ENCODE measurements around the gene RPS16.
"Not testable (repeated sequence)": the region's sequence is repeated elsewhere in the genome, so short reads cannot be mapped to it uniquely, and the experiment has no call there.

RPS16 gene

GRCh38 chr19:39435499-39436349, at the start of gene RPS16:
TSS of gene RPS16 (minus strand) at chr19:39435949. CDS start at chr19:39435895, 54 bp downstream.
- Histone ChIP-seq H3K9me3 (replicated peaks in 1 of 11) (no peaks in the 10 kb centered on the region), H3K27ac (peak within 1 kb of the TSS; percentile 83 to 98 (median 95)), H3K4me1 (peaks cover 27 to 57% (median 53%) of the 10 kb centered on the region in 10 experiments), H3K27me3 (no peaks in the 10 kb centered on the region), H3K36me3 (peaks cover 30 to 47% (median 41%) of the 10 kb centered on the region in 11 experiments), H3K4me3 (peak within 1 kb of the TSS; percentile 89 to 99 (median 96)), H3K4me2 (peak within 1 kb of the TSS; percentile 91 to 98 (median 95)), H3K9ac (peak within 1 kb of the TSS; percentile 94 to 99 (median 97)), H4K20me1 (peaks cover 26 to 49% (median 44%) of the 10 kb centered on the region in 11 experiments; a peak in 21 of 22 replicates)
- no peak for TF ChIP-seq Cebpa-rat (IDR thresholded peaks at IDR 0.05)

- no peak for TF ChIP-seq Cebpa-rat (IDR thresholded peaks at IDR 0.05)
- H3K27me3 ChIP-seq: no peaks in the 10 kb centered on the region
- peaks cover 0 to 66% (median 30%) of the 10 kb centered on the region in 11 experiments; a peak in 16 of 22 replicates for H4K20me1 ChIP-seq
- H3K36me3 ChIP-seq: peaks cover 39 to 66% (median 57%) of the 10 kb centered on the region in 11 experiments
- H3K4me3 ChIP-seq: no peak overlapping the region
- peaks cover 18 to 28% (median 23%) of the 10 kb centered on the region in 10 experiments for H3K4me1 ChIP-seq
- H3K4me2 ChIP-seq: no peak overlapping the region; a peak in 1 of 22 replicates
- no peaks in the 10 kb centered on the region for H3K9me3 ChIP-seq (replicated peaks in 1 of 11)
- H3K9ac ChIP-seq: peak overlapping the region in 7 of 11 experiments; percentile 1 to 46 (median 41); a peak in 7 of 22 replicates
- H3K27ac ChIP-seq: no peak overlapping the region
Observed at GRCh38 chr19:39483141-39483540, 47.4 kb upstream of the RPS16 start.

- Histone ChIP-seq H3K4me2 (peak overlapping the region; percentile 94 to 98 (median 97)), H3K27ac (peak overlapping the region in 10 of 11 experiments; percentile 86 to 94 (median 90); a peak in 21 of 22 replicates), H3K9me3 (replicated peaks in 1 of 11) (no peaks in the 10 kb centered on the region), H3K4me3 (peak overlapping the region; percentile 79 to 98 (median 94)), H3K9ac (peak overlapping the region; percentile 89 to 97 (median 95)), H3K27me3 (no peaks in the 10 kb centered on the region), H4K20me1 (peaks cover 0 to 51% (median 22%) of the 10 kb centered on the region in 11 experiments; a peak in 15 of 22 replicates), H3K4me1 (peaks cover 18 to 28% (median 23%) of the 10 kb centered on the region in 10 experiments), H3K36me3 (peaks cover 30 to 66% (median 54%) of the 10 kb centered on the region in 11 experiments)
- TF ChIP-seq Cebpa-rat (IDR thresholded peaks at IDR 0.05): no peak
Observed at GRCh38 chr19:39481676-39482075, 45.9 kb upstream of the RPS16 start.

- Histone ChIP-seq H4K20me1 (peaks cover 0 to 46% (median 17%) of the 10 kb centered on the region in 11 experiments; a peak in 12 of 22 replicates), H3K9me3 (replicated peaks in 1 of 11) (no peaks in the 10 kb centered on the region), H3K27me3 (no peaks in the 10 kb centered on the region), H3K36me3 (peaks cover 30 to 66% (median 54%) of the 10 kb centered on the region in 11 experiments), H3K4me2 (peak overlapping the region; percentile 94 to 98 (median 97)), H3K4me3 (peak overlapping the region; percentile 79 to 98 (median 94)), H3K4me1 (peaks cover 18 to 28% (median 23%) of the 10 kb centered on the region in 10 experiments), H3K27ac (peak overlapping the region; percentile 78 to 94 (median 90)), H3K9ac (peak overlapping the region; percentile 89 to 97 (median 95))
- TF ChIP-seq Cebpa-rat (IDR thresholded peaks at IDR 0.05): no peak
Observed at GRCh38 chr19:39481229-39481545, 45.4 kb upstream of the RPS16 start.

GRCh38 chr19:39480337-39481228, 44.8 kb upstream of the RPS16 start, which contains the start of gene TIMM50:
TSS of gene TIMM50 (plus strand) at chr19:39480838. CDS start at chr19:39480854, 16 bp downstream.
- H3K36me3 ChIP-seq: peaks cover 30 to 66% (median 54%) of the 10 kb centered on the region in 11 experiments
- no peak for TF ChIP-seq Cebpa-rat (IDR thresholded peaks at IDR 0.05)
- H4K20me1 ChIP-seq: peaks cover 0 to 40% (median 14%) of the 10 kb centered on the region in 11 experiments; a peak in 13 of 22 replicates
- no peaks in the 10 kb centered on the region for H3K27me3 ChIP-seq
- peak within 1 kb of the TSS; percentile 79 to 98 (median 94) for H3K4me3 ChIP-seq
- H3K9ac ChIP-seq: peak within 1 kb of the TSS; percentile 89 to 97 (median 95)
- H3K27ac ChIP-seq: peak within 1 kb of the TSS; percentile 78 to 94 (median 90)
- H3K4me1 ChIP-seq: peaks cover 18 to 28% (median 23%) of the 10 kb centered on the region in 10 experiments
- H3K4me2 ChIP-seq: peak within 1 kb of the TSS; percentile 94 to 98 (median 97)
- H3K9me3 ChIP-seq (replicated peaks in 1 of 11): no peaks in the 10 kb centered on the region

- Histone ChIP-seq H3K4me2 (peak overlapping the region; percentile 80 to 98 (median 97)), H3K27ac (peak overlapping the region; percentile 78 to 94 (median 90)), H3K36me3 (peaks cover 29 to 66% (median 54%) of the 10 kb centered on the region in 11 experiments), H3K4me1 (peaks cover 18 to 28% (median 23%) of the 10 kb centered on the region in 10 experiments), H3K9ac (peak overlapping the region; percentile 89 to 97 (median 95)), H4K20me1 (peaks cover 0 to 34% (median 14%) of the 10 kb centered on the region in 11 experiments; a peak in 12 of 22 replicates), H3K27me3 (no peaks in the 10 kb centered on the region), H3K9me3 (replicated peaks in 1 of 11) (no peaks in the 10 kb centered on the region), H3K4me3 (peak overlapping the region; percentile 79 to 98 (median 94))
- no peak for TF ChIP-seq Cebpa-rat (IDR thresholded peaks at IDR 0.05)
Observed at GRCh38 chr19:39479916-39480315, 44.2 kb upstream of the RPS16 start.

GRCh38 chr19:39479319-39479801, 43.6 kb upstream of the RPS16 start:
- Histone ChIP-seq H3K4me2 (peak overlapping the region; percentile 80 to 98 (median 97); a peak in 21 of 22 replicates), H3K4me1 (peaks cover 18 to 28% (median 23%) of the 10 kb centered on the region in 10 experiments), H3K36me3 (peaks cover 29 to 66% (median 54%) of the 10 kb centered on the region in 11 experiments), H4K20me1 (peaks cover 0 to 33% (median 17%) of the 10 kb centered on the region in 11 experiments; a peak in 15 of 22 replicates), H3K27ac (peak overlapping the region in 10 of 11 experiments; percentile 86 to 94 (median 90); a peak in 17 of 22 replicates), H3K9ac (peak overlapping the region; percentile 89 to 97 (median 95); a peak in 16 of 22 replicates)
- not testable (repeated sequence) for H3K9me3 ChIP-seq (replicated peaks in 1 of 11); H3K4me3 ChIP-seq; H3K27me3 ChIP-seq

GRCh38 chr19:39475748-39476147, 40.0 kb upstream of the RPS16 start:
- Histone ChIP-seq H3K9me3 (replicated peaks in 1 of 11) (no peaks in the 10 kb centered on the region), H3K4me3 (no peak overlapping the region), H3K4me2 (no peak overlapping the region), H3K9ac (no peak overlapping the region), H3K36me3 (peaks cover 62 to 75% (median 69%) of the 10 kb centered on the region in 11 experiments), H3K27me3 (no peaks in the 10 kb centered on the region), H4K20me1 (peaks cover 0 to 50% (median 39%) of the 10 kb centered on the region in 11 experiments; a peak in 19 of 22 replicates), H3K27ac (no peak overlapping the region), H3K4me1 (peaks cover 8 to 20% (median 13%) of the 10 kb centered on the region in 10 experiments)
- no peak for TF ChIP-seq Cebpa-rat (IDR thresholded peaks at IDR 0.05)
